Astrocyte (in vitro differentiated cells and primary cell): ENCODE data around the gene FCN1.

Source experiments
- CTCF ChIP-seq: IDR thresholded peaks from 2 replicates; pipeline ENCODE4 v1.5.1; 2011; ENCODE audit warnings: low read depth, mild to moderate bottlenecking, inconsistent platforms, low read length, moderate library complexity; ENCODE audit not compliant: insufficient read depth
- EZH2 ChIP-seq: IDR thresholded peaks from 2 replicates; pipeline ENCODE4 v1.6.1; 2012; ENCODE audit warnings: mild to moderate bottlenecking, low read length, inconsistent platforms; ENCODE audit not compliant: insufficient read depth

GRCh38 chr9:134961331-134962064 is 43.8 kb upstream of the FCN1 start:
- TF ChIP-seq CTCF: no peak
- TF ChIP-seq EZH2: no peak
